RWPE1 (cell line): ENCODE results near the gene TRAPPC5.

ENCODE experiments used
- CTCF ChIA-PET: fragments of 350-600 bp; sonication (Branson Sonifier 250); formaldehyde crosslinking; extraction: SDS; loops from one replicate; lab custom pipeline; 2021; lab: Yijun Ruan, JAX
- POLR2A ChIA-PET: fragments of 400-600 bp; formaldehyde crosslinking; extraction: SDS; loops from one replicate; lab custom pipeline; 2020; ENCODE audit warnings: antibody characterized with exemption; ENCODE audit not compliant: low non-redundant PET; lab: Yijun Ruan, JAX
- DNase-seq: peaks from one replicate; pipeline ENCODE4 v3.0.0; 2012; ENCODE audit warnings: low spot score
- H3K27ac ChIP-seq: fragments of 450-650 bp; 2 replicates; pipeline ENCODE4 v1.5.1; 2017
- TF ChIP-seq, protein P1 (sequence below): fragments of 450-650 bp; conservative IDR thresholded peaks from 2 replicates; pipeline ENCODE4 v1.5.1; 2017; ENCODE audit warnings: low read depth, mild to moderate bottlenecking

TRAPPC5 gene

DNA sequence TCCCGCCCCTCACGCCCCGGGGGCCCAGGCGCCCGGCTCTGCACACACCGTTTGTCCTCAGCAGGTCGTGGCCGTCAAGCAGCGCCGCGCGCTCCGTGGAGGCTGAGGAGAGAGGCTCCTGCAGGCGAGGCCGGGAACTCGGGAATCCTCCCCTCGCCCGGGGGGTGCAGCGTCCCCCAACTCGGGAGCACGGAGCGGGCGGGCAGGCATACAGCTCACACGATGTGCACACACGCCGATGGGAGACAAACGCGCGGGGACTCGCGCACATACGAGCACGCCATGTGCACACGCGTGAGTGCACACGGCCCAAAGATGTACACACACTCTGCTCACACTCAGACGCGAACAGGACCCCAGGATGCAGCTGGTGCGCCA is 50.6 kb downstream of the TRAPPC5 start:
- CTCF ChIA-PET = no interaction called here
- POLR2A ChIA-PET = no interaction called here
- TF ChIP-seq, protein P1, sequence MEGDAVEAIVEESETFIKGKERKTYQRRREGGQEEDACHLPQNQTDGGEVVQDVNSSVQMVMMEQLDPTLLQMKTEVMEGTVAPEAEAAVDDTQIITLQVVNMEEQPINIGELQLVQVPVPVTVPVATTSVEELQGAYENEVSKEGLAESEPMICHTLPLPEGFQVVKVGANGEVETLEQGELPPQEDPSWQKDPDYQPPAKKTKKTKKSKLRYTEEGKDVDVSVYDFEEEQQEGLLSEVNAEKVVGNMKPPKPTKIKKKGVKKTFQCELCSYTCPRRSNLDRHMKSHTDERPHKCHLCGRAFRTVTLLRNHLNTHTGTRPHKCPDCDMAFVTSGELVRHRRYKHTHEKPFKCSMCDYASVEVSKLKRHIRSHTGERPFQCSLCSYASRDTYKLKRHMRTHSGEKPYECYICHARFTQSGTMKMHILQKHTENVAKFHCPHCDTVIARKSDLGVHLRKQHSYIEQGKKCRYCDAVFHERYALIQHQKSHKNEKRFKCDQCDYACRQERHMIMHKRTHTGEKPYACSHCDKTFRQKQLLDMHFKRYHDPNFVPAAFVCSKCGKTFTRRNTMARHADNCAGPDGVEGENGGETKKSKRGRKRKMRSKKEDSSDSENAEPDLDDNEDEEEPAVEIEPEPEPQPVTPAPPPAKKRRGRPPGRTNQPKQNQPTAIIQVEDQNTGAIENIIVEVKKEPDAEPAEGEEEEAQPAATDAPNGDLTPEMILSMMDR = no peak
- no peak overlapping the region for H3K27ac ChIP-seq
- no peak for DNase-seq

DNA sequence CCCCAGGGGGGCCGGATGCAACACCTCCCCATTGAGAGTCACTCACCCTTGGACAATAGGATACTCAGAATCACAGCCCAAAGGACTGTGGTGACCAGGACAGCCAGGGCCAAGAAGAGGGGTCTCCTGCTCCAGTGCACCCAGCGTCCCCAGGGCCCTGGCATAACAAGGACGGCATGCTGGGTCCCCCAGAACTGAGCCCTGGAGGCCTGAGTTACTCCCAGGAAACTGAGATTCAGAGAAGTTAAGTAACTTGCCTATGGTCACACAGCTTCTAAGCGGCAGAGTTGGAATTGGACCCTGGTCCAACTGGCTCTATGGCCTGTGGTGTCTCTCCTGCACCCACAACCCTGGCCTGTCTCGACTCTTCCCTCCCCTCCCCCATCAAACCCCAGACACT is 51.0 kb downstream of the TRAPPC5 start:
- ChIA-PET CTCF (interaction anchor here (0.7 to 1.0 kb wide), 2 partner anchors 68 to 94 kb away, joined by 3 read pairs; no protein-coding TSS in a partner anchor), POLR2A (no interaction called here)
- TF ChIP-seq, protein P1 = no peak
- DNase-seq = no peak
- H3K27ac ChIP-seq = no peak overlapping the region

DNA sequence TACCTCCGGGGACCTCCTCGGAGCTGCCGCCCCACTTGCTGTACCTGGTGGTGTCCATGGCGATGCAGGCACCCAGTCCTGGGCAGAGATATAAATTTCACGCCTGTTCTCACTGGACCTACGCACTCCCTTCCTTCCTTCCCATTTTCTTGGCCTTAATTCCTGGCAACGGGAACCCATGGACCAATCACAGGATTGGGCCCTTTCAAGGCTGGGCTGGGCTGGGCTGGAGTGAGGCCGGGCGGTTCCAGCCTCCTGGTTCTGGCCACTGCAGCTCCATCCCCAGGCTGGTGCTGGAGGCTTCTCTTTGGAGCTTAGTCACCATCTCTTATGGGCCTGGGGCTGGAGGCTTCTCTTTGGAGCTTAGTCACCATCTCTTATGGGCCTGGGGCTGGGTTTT is 51.4 kb downstream of the TRAPPC5 start, which contains the start of gene CLEC4G:
TSS of gene CLEC4G (minus strand) at position 66 of the 400 bp plus-strand sequence. CDS start at position 58, 8 bp downstream.
- no peak for DNase-seq
- TF ChIP-seq, protein P1 = no peak
- POLR2A ChIA-PET = no interaction called here
- H3K27ac ChIP-seq = no peak within 1 kb of the TSS
- CTCF ChIA-PET = interaction anchor here (0.7 to 1.0 kb wide), 2 partner anchors 68 to 93 kb away, joined by 3 read pairs; no protein-coding TSS in a partner anchor

DNA sequence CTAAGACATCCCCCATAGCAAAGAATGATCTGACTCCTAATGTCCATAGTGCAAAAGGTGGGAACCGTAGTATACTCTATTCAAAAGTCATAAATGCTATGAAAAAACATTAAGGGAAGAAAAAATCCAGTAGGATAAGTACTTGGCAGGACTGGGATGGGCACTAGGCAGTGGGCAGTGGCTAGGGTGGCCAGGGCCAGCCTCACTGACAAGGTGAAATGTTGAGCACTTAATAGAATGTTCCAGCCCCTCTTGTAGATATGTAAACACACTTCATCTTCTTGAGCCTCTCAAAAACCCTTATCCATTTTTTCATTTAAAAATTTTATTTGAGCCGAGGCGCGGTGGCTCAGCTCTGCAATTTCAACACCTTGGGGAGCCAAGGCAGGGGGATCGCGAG is 52.7 kb downstream of the TRAPPC5 start:
- ChIA-PET CTCF (interaction anchor here (0.7 kb wide), 1 partner anchor 17 kb away, joined by 3 read pairs; no protein-coding TSS in a partner anchor), POLR2A (no interaction called here)
- TF ChIP-seq, protein P1 = no peak
- DNase-seq = no peak
- H3K27ac ChIP-seq = no peak overlapping the region

DNA sequence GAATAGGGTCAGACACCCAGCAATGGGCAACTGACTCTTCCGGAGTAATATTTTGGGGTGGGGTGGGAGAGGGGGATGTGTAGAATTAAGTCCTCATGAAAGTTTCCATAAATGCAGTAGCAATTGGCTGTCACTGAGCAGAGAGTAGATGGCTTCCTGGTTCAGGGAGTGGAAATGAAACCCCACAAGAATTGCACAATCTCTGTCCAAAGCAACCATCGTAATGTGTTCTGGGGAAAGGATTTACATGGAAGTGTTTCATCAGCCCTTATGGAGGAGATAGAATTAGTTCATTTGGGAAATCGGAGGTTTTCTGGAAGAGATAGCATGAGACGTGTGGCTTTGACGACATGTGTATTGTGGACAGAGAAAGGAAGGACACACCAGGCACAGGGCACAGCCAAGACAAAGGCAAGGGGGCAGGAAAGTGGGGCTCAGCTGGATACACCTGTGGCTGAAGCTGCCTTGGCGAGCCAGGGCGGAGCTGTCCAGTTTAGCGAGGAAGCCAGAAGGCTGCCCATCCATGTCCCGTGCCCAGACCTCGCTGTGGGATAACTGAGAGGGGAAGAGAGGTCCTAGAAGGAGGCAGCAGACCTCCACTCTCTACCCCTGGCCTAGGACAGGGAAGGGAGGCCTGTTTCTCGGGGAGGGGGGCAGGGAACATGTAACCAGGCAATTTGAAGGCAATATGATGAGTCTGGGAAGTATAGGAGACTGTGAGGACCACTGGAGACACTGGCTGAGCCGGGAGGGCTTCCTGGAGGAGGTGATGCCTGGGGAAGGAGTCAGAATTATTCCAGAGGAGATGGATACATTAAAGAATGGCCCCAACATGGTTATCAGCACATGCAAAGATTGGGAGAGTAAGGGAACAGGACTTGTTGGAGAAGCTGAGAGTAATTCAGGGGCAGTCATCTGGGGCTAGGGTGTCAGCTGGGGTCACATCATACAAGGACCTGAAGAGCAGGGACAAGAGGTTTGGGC is 53.9 kb downstream of the TRAPPC5 start:
- no peak for DNase-seq
- CTCF ChIA-PET = interaction anchor here (0.7 kb wide), 1 partner anchor 18 kb away, joined by 3 read pairs; no protein-coding TSS in a partner anchor

DNA sequence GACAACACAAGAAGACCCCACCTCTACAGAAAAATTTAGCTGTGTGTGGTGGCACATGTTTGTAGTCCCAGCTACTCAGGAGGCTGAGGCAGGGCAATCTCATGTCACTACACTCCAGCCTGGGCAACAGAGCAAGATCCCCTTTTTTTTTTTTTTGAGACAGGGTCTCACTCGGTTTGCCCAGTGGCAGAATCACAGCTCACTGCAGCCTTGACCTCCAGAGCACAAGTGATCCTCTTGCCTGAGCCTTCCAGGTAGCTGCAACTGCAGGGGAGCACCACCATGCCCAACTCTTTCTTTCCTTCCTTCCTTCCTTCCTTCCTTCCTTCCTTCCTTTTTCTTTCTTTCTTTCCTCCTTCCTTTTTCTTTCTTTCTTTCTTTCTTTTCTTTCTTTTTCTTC is 55.5 kb downstream of the TRAPPC5 start:
- TF ChIP-seq, protein P1 = no peak
- CTCF ChIA-PET = no interaction called here
- no peak for DNase-seq
- POLR2A ChIA-PET = no interaction called here
- H3K27ac ChIP-seq = no peak overlapping the region

More for the DNA sequence above, 53.9 kb downstream of the TRAPPC5 start:
- TF ChIP-seq, protein P1 = no peak
- POLR2A ChIA-PET = no interaction called here
- no peak overlapping the region for H3K27ac ChIP-seq
